Hepatocyte (in vitro differentiated cells): Measurements from ENCODE around the gene STK17A. TPM values are rescaled to one million over a fixed set of nuclear protein-coding genes. Genes with fewer than 3 reads are reported as not detected.

ENCODE experiments used
- DNase-seq: peaks from one replicate; pipeline ENCODE4 v3.0.0-alpha.2; 2016; ENCODE audit warnings: low spot score
- H2AFZ ChIP-seq: fragments of 200-600 bp; sonication (generic); 2 replicates; pipeline ENCODE4 v1.6.0; 2016; ENCODE audit warnings: antibody characterized with exemption, mild to moderate bottlenecking
- H3K27ac ChIP-seq: fragments of 200-600 bp; sonication (generic); 2 replicates; pipeline ENCODE4 v1.5.1; 2016; ENCODE audit warnings: mild to moderate bottlenecking
- H3K27me3 ChIP-seq: fragments of 200-600 bp; sonication (generic); 2 replicates; pipeline ENCODE4 v1.6.1; 2016
- H3K36me3 ChIP-seq: fragments of 200-600 bp; sonication (generic); replicated peaks from 2 replicates; pipeline ENCODE4 v1.5.1; 2016; ENCODE audit warnings: low read depth; ENCODE audit not compliant: insufficient read depth
- H3K4me1 ChIP-seq: fragments of 200-600 bp; sonication (generic); 2 replicates; pipeline ENCODE4 v1.5.1; 2016; ENCODE audit warnings: mild to moderate bottlenecking, moderate library complexity; ENCODE audit not compliant: insufficient read depth
- H3K4me2 ChIP-seq: fragments of 200-600 bp; sonication (generic); 2 replicates; pipeline ENCODE4 v1.6.0; 2016
- H3K4me3 ChIP-seq: fragments of 200-600 bp; sonication (generic); 2 replicates; pipeline ENCODE4 v1.5.1; 2016; ENCODE audit warnings: mild to moderate bottlenecking
- H3K79me2 ChIP-seq: fragments of 200-600 bp; sonication (generic); 2 replicates; pipeline ENCODE4 v1.6.0; 2017; ENCODE audit warnings: mild to moderate bottlenecking
- H3K9me2 ChIP-seq: fragments of 200-600 bp; sonication (generic); replicated peaks from 2 replicates; pipeline ENCODE4 v1.6.0; 2017; ENCODE audit warnings: mild to moderate bottlenecking; ENCODE audit not compliant: insufficient read depth
- H3K9me3 ChIP-seq: fragments of 200-600 bp; sonication (generic); 2 replicates; pipeline ENCODE4 v1.5.1; 2016; ENCODE audit warnings: low read depth, mild to moderate bottlenecking
- H4K20me1 ChIP-seq: fragments of 200-600 bp; sonication (generic); 2 replicates; pipeline ENCODE4 v1.6.0; 2016; ENCODE audit warnings: mild to moderate bottlenecking; ENCODE audit not compliant: insufficient read depth, poor library complexity, severe bottlenecking
- CTCF ChIP-seq: fragments of 200-600 bp; sonication (generic); IDR thresholded peaks from 2 replicates; pipeline ENCODE4 v1.5.1; 2016; ENCODE audit warnings: antibody characterized with exemption, mild to moderate bottlenecking; ENCODE audit not compliant: poor library complexity
- EZH2 ChIP-seq: fragments of 200-600 bp; sonication (generic); IDR thresholded peaks from 2 replicates; pipeline ENCODE4 v1.6.1; 2016; ENCODE audit warnings: antibody characterized with exemption, mild to moderate bottlenecking, borderline replicate concordance
- EZH2phosphoT487 ChIP-seq: fragments of 200-600 bp; sonication (generic); IDR thresholded peaks from one replicate; pipeline ENCODE4 v1.6.1; 2018; ENCODE audit warnings: antibody characterized with exemption, mild to moderate bottlenecking, low read depth, moderate library complexity; ENCODE audit not compliant: unreplicated experiment, severe bottlenecking
- WGBS: methylation state at CpG from one replicate; pipeline ENCODE4 v1.1.6; 2016; ENCODE audit warnings: low lambda C conversion rate; ENCODE audit errors: missing lambda C conversion rate; 5-methylcytosine and 5-hydroxymethylcytosine counted together
- polyA plus RNA-seq: library from polyadenylated mRNA; unstranded; fragments of >200 nt; fragmentation: Nextera tagmentation; extraction: Ambion mirVana; gene quantifications from 2 replicates; pipeline ENCODE4 v1.2.1, GENCODE V29; 2016
- total RNA-seq: library from RNA; depleted of rRNA; stranded (reverse); fragments of >200 nt; gene quantifications from 2 replicates; pipeline ENCODE4 v1.2.3, GENCODE V29; 2014

The STK17A gene
- total and polyA plus RNA-seq, 2 experiments from 2014 or later = 21.1 to 23.6 TPM

GRCh38 chr7:43674559-43675436 is 91.9 kb downstream of the STK17A start:
- H3K27ac ChIP-seq = peak overlapping the region; percentile 50

More at GRCh38 chr7:43674559-43675436, 91.9 kb downstream of the STK17A start:
- Histone ChIP-seq H3K36me3 (no peaks in the 10 kb centered on the region), H3K9me2 (no peaks in the 10 kb centered on the region), H3K79me2 (peaks cover 85% of the 10 kb centered on the region), H2AFZ (no peak overlapping the region), H4K20me1 (no peaks in the 10 kb centered on the region), H3K9me3 (no peaks in the 10 kb centered on the region), H3K27me3 (no peaks in the 10 kb centered on the region), H3K4me3 (no peak overlapping the region), H3K4me1 (no peaks in the 10 kb centered on the region), H3K4me2 (no peak overlapping the region)
- WGBS = 61% methylated on average over 4 of the region's 4 CpGs
- no peak for TF ChIP-seq EZH2phosphoT487
- no peak for TF ChIP-seq CTCF
- no peak for TF ChIP-seq EZH2
- DNase-seq = peak; percentile 28

Other genes with a start within 250 kb of the STK17A start
- gene COA1, start 146.4 kb downstream of the STK17A start, total RNA-seq = 55.2 and 60.5 TPM in 2 replicates
- gene COA1, start 146.4 kb downstream of the STK17A start, polyA plus RNA-seq = 50.5 and 52.1 TPM in 2 replicates
- 17.9 and 21.0 TPM in 2 replicates for gene BLVRA, start 175.6 kb downstream of the STK17A start, total RNA-seq
- gene BLVRA, start 175.6 kb downstream of the STK17A start, polyA plus RNA-seq = 29.2 and 34.2 TPM in 2 replicates